M059J (cell line): ENCODE measurements around the gene ZFP30. TPM values are rescaled to one million over a fixed set of nuclear protein-coding genes. Genes with fewer than 3 reads are reported as not detected.

Source experiments
- DNase-seq: peaks from one replicate; pipeline ENCODE4 v3.0.0-alpha.2; 2012; ENCODE audit warnings: low read depth
- total RNA-seq: library from RNA; depleted of rRNA; stranded (reverse); fragments of >200 nt; shearing (Covaris generic); gene quantifications from 2 replicates; pipeline ENCODE4 v1.2.3, GENCODE V29; 2014; rRNA removed

The ZFP30 gene
- total RNA-seq, 1 experiment from 2014 or later: 10.5 TPM

DNA sequence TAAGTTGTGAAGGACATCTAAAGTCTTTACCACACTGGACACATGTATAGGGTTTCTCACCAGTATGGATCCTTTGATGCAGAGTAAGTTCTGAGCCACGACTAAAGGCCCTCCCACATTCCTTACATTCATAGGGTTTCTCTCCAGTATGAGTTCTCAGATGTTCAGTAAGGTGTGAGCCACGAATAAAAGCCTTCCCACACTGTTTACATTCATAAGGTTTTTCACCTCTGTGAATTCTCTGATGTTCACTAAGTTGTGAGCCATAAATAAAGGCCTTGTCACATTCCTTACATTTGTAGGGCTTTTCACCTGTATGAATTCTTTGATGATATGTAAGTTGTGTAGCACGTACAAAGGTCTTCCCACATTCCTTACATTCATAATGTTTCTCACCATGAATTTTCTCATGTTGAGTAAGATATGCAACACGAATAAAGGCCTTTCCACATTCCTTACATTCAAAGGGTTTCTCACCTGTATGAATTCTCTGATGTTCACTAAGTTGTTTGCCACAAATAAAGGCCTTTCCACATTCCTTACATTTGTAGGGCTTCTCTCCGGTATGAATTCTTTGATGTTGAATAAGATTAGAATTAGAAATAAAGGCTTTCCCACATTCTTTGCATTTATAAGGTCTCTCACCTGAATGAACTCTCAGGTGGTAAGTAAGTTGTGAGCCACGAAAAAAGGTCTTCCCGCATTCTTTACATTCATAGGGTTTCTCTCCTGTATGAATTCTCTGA is 90.5 kb downstream of the ZFP30 start:
- DNase-seq: no peak

Other genes starting within 250 kb of the ZFP30 start
- 6.9 and 7.2 TPM in 2 replicates for gene ZNF569, start 188.0 kb downstream of the ZFP30 start, total RNA-seq
- 3.9 and 6.6 TPM in 2 replicates for gene ZNF570, start 186.1 kb downstream of the ZFP30 start, total RNA-seq
- gene ZNF793, start 148.5 kb downstream of the ZFP30 start, total RNA-seq: 3.8 and 6.0 TPM in 2 replicates
- 1.6 and 4.4 TPM in 2 replicates for gene ZNF571, start 60.7 kb downstream of the ZFP30 start, total RNA-seq
- 1.8 TPM in 1 of 2 replicates, not detected in the other for gene ZNF540, start 60.6 kb downstream of the ZFP30 start, total RNA-seq
- 1.6 and 4.8 TPM in 2 replicates for gene ZNF607, start 64.3 kb upstream of the ZFP30 start, total RNA-seq
- 3.4 and 3.8 TPM in 2 replicates for gene ZNF573, start 124.1 kb upstream of the ZFP30 start, total RNA-seq